Gastroesophageal sphincter (tissue), 3 donors: ENCODE data around the gene COLEC12.

Experiments
- CTCF ChIP-seq, 4 experiments: fragments of 200-600 bp in 2 of 4; fragments of 450-650 bp in 2 of 4; sonication (generic) in 1 of 4; IDR thresholded peaks; one replicate each; pipeline ENCODE4 v1.5.1; 2017 to 2019; ENCODE audit warnings: antibody characterized with exemption in 4 of 4, mild to moderate bottlenecking in 2 of 4, moderate library complexity in 2 of 4
- EP300 ChIP-seq: sonication (generic); formaldehyde crosslinking; IDR thresholded peaks from one replicate; pipeline ENCODE4 v1.6.1; 2017; ENCODE audit warnings: antibody characterized with exemption, mild to moderate bottlenecking
- POLR2A ChIP-seq, 2 donors: fragments of 450-650 bp; IDR thresholded peaks; one replicate each; pipeline ENCODE4 v1.6.1; 2017; ENCODE audit warnings: antibody characterized with exemption in 2 of 2, mild to moderate bottlenecking in 2 of 2, moderate library complexity in 1 of 2
- POLR2AphosphoS5 ChIP-seq: sonication (generic); formaldehyde crosslinking; IDR thresholded peaks from one replicate; pipeline ENCODE4 v1.6.1; 2017; ENCODE audit warnings: antibody characterized with exemption

GRCh38 chr18:404061-404636 lies 96.4 kb downstream of the COLEC12 start:
- TF ChIP-seq POLR2A (IDR thresholded peaks at IDR 0.05) (no peak), CTCF (IDR thresholded peaks at IDR 0.05) (no peak), POLR2AphosphoS5 (no peak), EP300 (no peak)
